H54 (cell line): Measurements from ENCODE around the gene AGAP1.

ENCODE experiments used
- DNase-seq: peaks from one replicate; pipeline ENCODE4 v3.0.0; 2011; ENCODE audit warnings: low spot score, mixed read lengths; ENCODE audit not compliant: insufficient read length
- FAIRE-seq: peaks from 3 replicates; lab custom pipeline; 2011; peaks lifted over from hg19 to GRCh38; lab: Jason Lieb, UNC
- POLR2A ChIP-seq: IDR thresholded peaks from 2 replicates; pipeline ENCODE4 v1.6.1; 2011; ENCODE audit warnings: low read depth, mild to moderate bottlenecking, low read length

The AGAP1 gene

GRCh38 chr2:235534678-235535422 is 41.0 kb downstream of the AGAP1 start:
- DNase-seq (no peak), FAIRE-seq (no peak)
- TF ChIP-seq POLR2A, result no peak

GRCh38 chr2:235535423-235536130 is 41.7 kb downstream of the AGAP1 start:
- DNase-seq (no peak), FAIRE-seq (no peak)
- no peak for TF ChIP-seq POLR2A

- no peak for TF ChIP-seq POLR2A
- FAIRE-seq, result no peak
These were observed 42.9 kb downstream of the AGAP1 start for GRCh38 chr2:235536711-235537110.

GRCh38 chr2:235537186-235537585 is 43.3 kb downstream of the AGAP1 start:
- TF ChIP-seq POLR2A, result no peak
- FAIRE-seq, result no peak

More at GRCh38 chr2:235536711-235537110, 42.9 kb downstream of the AGAP1 start:
- DNase-seq, result no peak

DNA sequence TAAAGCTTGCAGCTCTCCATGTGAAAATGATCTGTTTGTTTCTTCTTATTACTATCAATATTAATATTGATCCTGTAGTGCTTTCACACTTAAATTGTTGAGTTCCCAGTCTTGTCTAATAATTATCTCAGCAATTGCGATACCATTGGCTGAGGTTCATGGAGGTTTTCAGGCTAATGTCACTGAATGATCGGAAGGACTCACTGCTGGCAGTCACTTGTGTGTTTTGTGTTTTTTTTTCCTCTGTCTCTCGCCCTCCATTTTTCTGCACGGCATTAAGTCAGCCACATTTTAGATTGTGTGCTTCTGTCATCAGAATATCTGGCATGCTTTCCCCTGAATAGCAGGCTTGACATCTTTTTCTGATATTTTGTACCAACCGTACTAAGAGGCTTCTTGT is 43.7 kb downstream of the AGAP1 start:
- no peak for FAIRE-seq
- TF ChIP-seq POLR2A, result no peak
- no peak for DNase-seq

More at GRCh38 chr2:235537186-235537585, 43.3 kb downstream of the AGAP1 start:
- DNase-seq, result no peak

DNA sequence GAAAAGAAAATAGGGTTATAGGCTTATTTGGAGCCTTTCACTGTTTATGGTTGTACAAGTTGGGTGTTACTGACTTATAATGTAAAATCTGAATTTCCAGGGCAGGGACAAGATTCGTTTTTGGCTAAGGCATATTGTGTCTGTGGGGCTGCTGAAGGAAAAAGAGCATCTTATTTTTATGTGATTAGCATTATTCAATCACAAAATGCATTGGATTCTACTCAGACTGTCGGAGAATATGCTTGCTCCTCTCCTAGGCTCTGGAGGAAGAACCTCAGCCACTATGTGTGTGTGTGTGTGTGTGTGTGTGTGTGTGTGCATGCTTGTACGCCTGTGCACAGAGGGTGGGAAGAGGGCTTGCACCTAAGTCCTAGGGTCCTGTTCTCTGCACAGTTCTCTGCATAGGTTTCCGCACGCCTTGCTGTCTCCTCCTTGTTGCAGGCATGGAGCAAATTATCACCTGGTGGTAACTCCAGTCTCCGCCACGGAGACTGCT is 44.3 kb downstream of the AGAP1 start:
- no peak for TF ChIP-seq POLR2A
- DNase-seq (no peak), FAIRE-seq (no peak)

DNA sequence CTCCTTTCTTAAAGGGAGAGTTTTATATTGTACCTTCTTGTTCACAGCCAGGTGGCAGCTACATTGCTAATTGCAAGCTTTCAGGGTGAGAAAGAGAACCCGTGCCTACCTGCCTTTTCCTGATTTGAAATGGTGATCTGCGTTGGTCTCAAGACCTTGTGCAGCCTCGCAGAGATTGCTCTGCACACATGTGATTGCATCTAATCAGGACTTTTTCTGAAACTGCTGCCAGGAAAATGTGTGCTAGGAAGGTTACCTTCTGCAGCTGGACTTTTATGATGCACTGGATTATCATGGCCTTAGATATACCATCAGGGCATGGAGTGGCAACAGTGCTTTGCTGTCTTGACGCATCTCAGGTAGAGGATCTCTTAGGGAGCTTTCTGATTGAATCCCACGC is 45.1 kb downstream of the AGAP1 start:
- no peak for TF ChIP-seq POLR2A
- no peak for DNase-seq
- no peak for FAIRE-seq

DNA sequence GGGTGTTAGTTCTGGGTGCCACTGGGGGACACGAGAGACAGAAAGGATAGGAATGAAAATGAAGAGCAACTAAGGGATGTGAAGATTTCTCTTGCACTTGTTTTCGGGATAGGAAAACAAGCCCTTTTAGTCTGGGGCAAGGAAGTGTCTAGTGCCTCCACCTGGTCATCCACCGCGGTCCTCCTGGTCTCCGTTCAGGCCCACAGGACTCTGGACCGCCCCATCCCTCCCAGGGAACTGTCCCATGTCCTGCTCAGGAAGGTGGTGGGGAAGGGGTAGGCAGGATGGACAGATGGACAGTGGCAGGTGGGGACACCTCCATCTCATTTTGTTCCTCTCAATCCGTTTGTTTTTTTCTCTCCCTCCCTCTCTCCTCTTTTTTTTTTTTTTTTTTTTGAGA is 45.9 kb downstream of the AGAP1 start:
- FAIRE-seq (no peak), DNase-seq (no peak)
- no peak for TF ChIP-seq POLR2A

GRCh38 chr2:235541016-235541415 is 47.2 kb downstream of the AGAP1 start:
- FAIRE-seq (no peak), DNase-seq (no peak)
- no peak for TF ChIP-seq POLR2A

DNA sequence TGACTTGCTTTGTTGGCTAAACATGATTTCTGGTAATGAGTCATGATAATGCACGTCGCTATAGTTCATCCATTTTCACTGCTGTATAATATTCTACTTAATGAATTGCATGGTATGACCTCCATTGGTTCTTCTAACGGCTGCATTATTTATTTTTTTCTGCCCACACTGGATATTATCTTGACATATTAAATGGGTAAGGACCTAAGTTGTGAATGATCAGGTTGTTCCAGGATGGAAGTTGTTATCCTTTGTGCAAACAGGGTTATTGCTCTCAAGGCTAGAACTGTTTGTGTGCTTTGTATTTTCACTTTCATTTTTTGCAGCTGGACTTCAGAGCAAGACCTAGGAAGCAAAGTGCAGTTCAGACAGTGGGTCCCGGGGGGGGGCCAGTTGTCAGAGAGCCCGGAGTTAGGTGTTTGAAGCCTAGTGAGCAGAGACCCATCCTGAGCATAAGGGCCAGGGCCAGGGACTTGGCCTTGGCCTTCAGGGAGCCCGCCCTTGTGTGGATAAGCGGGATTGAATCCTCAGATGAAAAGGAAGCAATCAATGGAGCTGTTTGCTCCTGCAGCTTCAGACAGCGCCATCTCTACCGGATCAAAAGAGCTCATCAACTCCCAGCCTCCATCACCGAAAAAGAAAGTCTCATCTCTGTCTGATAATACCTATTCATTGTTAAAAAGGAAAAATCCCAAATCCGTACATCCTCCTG is 48.2 kb downstream of the AGAP1 start:
- DNase-seq (no peak), FAIRE-seq (no peak)
- TF ChIP-seq POLR2A, result no peak

DNA sequence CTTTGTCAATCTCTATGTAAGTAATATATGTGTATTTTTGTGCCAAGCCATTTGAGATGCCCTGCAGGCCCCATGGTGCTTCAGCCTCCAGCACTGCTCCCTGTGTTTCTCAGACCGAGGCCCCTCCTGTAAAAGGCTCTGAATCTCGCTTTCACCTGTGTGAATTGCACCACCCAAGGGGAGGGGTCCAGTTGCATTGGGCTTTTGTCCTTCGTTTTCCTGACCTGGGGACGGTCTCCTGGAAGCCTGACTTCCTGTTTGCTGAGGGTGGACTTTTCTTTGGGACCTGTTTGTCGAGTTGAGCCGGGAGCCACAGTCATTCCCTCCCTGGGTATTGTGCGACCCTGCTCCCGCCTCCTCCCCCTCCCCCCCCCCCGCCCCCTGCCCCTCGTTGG is 48.9 kb downstream of the AGAP1 start:
- TF ChIP-seq POLR2A, result no peak
- DNase-seq (no peak), FAIRE-seq (no peak)

DNA sequence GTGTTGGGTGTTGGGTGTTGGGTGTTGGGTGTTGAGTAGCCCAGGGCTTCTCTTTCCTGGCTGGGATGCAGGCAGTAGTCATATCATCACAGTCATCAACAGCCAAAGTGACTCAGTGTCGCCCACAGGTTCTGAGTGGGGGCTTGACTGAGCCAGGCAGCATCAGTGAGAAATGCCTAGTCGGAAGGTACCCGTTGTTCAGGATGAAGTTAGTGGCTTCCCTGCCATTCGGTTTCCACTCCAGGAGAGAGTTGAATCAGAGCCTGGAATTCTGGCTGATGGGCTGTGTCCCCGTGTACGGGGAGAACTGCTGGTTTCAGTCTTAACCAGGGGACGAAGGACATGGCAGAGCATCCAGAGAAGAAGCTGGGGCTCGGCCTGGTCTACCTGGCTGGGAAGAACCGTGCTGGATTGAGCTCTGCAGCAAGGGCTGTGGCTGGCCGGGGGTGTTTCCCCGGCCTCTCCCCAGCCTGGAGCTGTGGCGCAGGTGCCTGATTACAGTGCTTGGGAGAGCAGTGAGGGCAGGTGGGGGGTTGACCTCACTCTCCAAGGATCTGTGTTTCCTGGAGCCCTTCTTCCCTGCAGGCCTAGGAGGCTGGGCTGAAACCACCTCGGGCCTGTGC is 49.4 kb downstream of the AGAP1 start:
- TF ChIP-seq POLR2A, result no peak
- FAIRE-seq (no peak), DNase-seq (no peak)

GRCh38 chr2:235543851-235544688 is 50.2 kb downstream of the AGAP1 start:
- FAIRE-seq (no peak), DNase-seq (no peak)
- no peak for TF ChIP-seq POLR2A
